ENCODE measurements around the gene GABRA5. TPM values are rescaled to one million over a fixed set of nuclear protein-coding genes. Genes with fewer than 3 reads are reported as not detected.

Gene GABRA5
- total RNA-seq, 1 donor = not detected

GRCh38 chr15:26841514-26841913 lies 25.3 kb upstream of the GABRA5 start:
- peaks cover 4% of the 10 kb centered on the region for H3K9me3 ChIP-seq (ENCODE audit: low read depth, low read length)
- DNase-seq (ENCODE audit: insufficient read length, low spot score, missing footprints) = no peak
- no peak overlapping the region for H3K4me2 ChIP-seq (ENCODE audit: insufficient read depth, low read length)
- no peaks in the 10 kb centered on the region for H4K20me1 ChIP-seq (ENCODE audit: insufficient read depth, low read length)
- no peaks in the 10 kb centered on the region for H3K79me2 ChIP-seq (ENCODE audit: insufficient read depth, low read length)
- H3K4me3 ChIP-seq (ENCODE audit: insufficient read depth, low read length) = no peak overlapping the region
- no peak overlapping the region for H3K27ac ChIP-seq (ENCODE audit: low read depth, low read length)
- no peaks in the 10 kb centered on the region for H3K27me3 ChIP-seq (ENCODE audit: insufficient read depth, low read length)
- H3K4me1 ChIP-seq (ENCODE audit: insufficient read depth, low read length) = no peaks in the 10 kb centered on the region
- no peaks in the 10 kb centered on the region for H3K36me3 ChIP-seq (ENCODE audit: insufficient read depth, low read length)
- TF ChIP-seq, protein P1, sequence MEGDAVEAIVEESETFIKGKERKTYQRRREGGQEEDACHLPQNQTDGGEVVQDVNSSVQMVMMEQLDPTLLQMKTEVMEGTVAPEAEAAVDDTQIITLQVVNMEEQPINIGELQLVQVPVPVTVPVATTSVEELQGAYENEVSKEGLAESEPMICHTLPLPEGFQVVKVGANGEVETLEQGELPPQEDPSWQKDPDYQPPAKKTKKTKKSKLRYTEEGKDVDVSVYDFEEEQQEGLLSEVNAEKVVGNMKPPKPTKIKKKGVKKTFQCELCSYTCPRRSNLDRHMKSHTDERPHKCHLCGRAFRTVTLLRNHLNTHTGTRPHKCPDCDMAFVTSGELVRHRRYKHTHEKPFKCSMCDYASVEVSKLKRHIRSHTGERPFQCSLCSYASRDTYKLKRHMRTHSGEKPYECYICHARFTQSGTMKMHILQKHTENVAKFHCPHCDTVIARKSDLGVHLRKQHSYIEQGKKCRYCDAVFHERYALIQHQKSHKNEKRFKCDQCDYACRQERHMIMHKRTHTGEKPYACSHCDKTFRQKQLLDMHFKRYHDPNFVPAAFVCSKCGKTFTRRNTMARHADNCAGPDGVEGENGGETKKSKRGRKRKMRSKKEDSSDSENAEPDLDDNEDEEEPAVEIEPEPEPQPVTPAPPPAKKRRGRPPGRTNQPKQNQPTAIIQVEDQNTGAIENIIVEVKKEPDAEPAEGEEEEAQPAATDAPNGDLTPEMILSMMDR (IDR thresholded peaks at IDR 0.05; ENCODE audit: extremely low read depth, low read depth, low read length) = no peak
- H2AFZ ChIP-seq (ENCODE audit: low read length) = no peak overlapping the region

DNA sequence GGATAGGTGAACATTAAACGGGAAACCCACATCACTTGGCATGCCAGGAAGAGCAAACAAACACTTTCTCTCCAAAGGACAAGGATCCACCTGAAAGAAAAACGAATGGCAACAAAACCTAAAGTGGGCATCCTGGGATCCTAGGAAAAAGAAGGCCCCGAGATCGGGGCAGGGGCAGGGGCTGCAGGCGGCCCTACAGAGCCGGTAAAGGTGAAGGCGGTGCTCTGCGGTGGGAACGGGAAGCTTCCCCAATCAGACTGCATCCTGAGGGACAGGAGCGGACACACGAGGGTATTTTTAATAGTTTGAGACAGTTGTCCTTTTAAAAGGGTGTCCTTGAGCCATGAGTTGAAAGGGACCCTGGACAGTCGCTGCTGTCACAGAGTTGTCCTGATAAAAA lies 24.9 kb upstream of the GABRA5 start:
- H3K27me3 ChIP-seq (ENCODE audit: insufficient read depth, low read length) = no peaks in the 10 kb centered on the region
- no peak overlapping the region for H3K4me2 ChIP-seq (ENCODE audit: insufficient read depth, low read length)
- H2AFZ ChIP-seq (ENCODE audit: low read length) = no peak overlapping the region
- H4K20me1 ChIP-seq (ENCODE audit: insufficient read depth, low read length) = no peaks in the 10 kb centered on the region
- no peak overlapping the region for H3K4me3 ChIP-seq (ENCODE audit: insufficient read depth, low read length)
- no peak overlapping the region for H3K27ac ChIP-seq (ENCODE audit: low read depth, low read length)
- DNase-seq (ENCODE audit: insufficient read length, low spot score, missing footprints) = no peak
- H3K9me3 ChIP-seq (ENCODE audit: low read depth, low read length) = peaks cover 4% of the 10 kb centered on the region
- TF ChIP-seq, protein P1 (IDR thresholded peaks at IDR 0.05; ENCODE audit: extremely low read depth, low read depth, low read length) = no peak
- no peaks in the 10 kb centered on the region for H3K36me3 ChIP-seq (ENCODE audit: insufficient read depth, low read length)
- no peaks in the 10 kb centered on the region for H3K79me2 ChIP-seq (ENCODE audit: insufficient read depth, low read length)
- H3K4me1 ChIP-seq (ENCODE audit: insufficient read depth, low read length) = no peaks in the 10 kb centered on the region

GRCh38 chr15:26842391-26842790 lies 24.5 kb upstream of the GABRA5 start:
- Histone ChIP-seq H3K36me3 (ENCODE audit: insufficient read depth, low read length) (no peaks in the 10 kb centered on the region), H3K79me2 (ENCODE audit: insufficient read depth, low read length) (no peaks in the 10 kb centered on the region), H3K27ac (ENCODE audit: low read depth, low read length) (no peak overlapping the region), H3K4me3 (ENCODE audit: insufficient read depth, low read length) (no peak overlapping the region), H3K4me2 (ENCODE audit: insufficient read depth, low read length) (no peak overlapping the region), H3K9me3 (ENCODE audit: low read depth, low read length) (peaks cover 4% of the 10 kb centered on the region), H3K27me3 (ENCODE audit: insufficient read depth, low read length) (no peaks in the 10 kb centered on the region), H4K20me1 (ENCODE audit: insufficient read depth, low read length) (no peaks in the 10 kb centered on the region), H3K4me1 (ENCODE audit: insufficient read depth, low read length) (no peaks in the 10 kb centered on the region), H2AFZ (ENCODE audit: low read length) (no peak overlapping the region)
- TF ChIP-seq, protein P1 (IDR thresholded peaks at IDR 0.05; ENCODE audit: extremely low read depth, low read depth, low read length) = no peak
- DNase-seq (ENCODE audit: insufficient read length, low spot score, missing footprints) = no peak

DNA sequence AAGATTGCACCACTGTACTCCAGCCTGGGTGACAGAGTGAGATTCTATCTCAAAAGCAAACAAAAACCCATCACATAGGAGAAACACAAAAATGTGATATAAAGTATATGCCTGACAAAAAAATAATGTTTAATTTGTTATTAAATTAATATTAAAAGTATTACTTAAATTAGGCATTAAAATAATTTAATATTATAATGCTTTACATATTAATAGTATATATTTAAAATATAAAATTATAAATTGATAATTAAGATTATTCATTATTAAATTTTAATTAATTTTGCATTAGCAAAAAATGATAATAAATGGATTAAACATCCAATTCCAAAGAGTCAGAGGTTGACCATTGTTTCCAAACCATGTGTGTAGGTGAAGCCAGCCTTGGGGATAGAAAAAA lies 22.0 kb upstream of the GABRA5 start:
- no peaks in the 10 kb centered on the region for H3K27me3 ChIP-seq (ENCODE audit: insufficient read depth, low read length)
- H3K4me1 ChIP-seq (ENCODE audit: insufficient read depth, low read length) = no peaks in the 10 kb centered on the region
- H4K20me1 ChIP-seq (ENCODE audit: insufficient read depth, low read length) = no peaks in the 10 kb centered on the region
- TF ChIP-seq, protein P1 (IDR thresholded peaks at IDR 0.05; ENCODE audit: extremely low read depth, low read depth, low read length) = no peak
- no peak overlapping the region for H2AFZ ChIP-seq (ENCODE audit: low read length)
- H3K27ac ChIP-seq (ENCODE audit: low read depth, low read length) = no peak overlapping the region
- no peak overlapping the region for H3K4me3 ChIP-seq (ENCODE audit: insufficient read depth, low read length)
- no peak for DNase-seq (ENCODE audit: insufficient read length, low spot score, missing footprints)
- no peak overlapping the region for H3K4me2 ChIP-seq (ENCODE audit: insufficient read depth, low read length)
- H3K9me3 ChIP-seq (ENCODE audit: low read depth, low read length) = no peaks in the 10 kb centered on the region
- no peaks in the 10 kb centered on the region for H3K36me3 ChIP-seq (ENCODE audit: insufficient read depth, low read length)
- no peaks in the 10 kb centered on the region for H3K79me2 ChIP-seq (ENCODE audit: insufficient read depth, low read length)
